ENCODE measurements around the gene MYO1A. TPM values are rescaled to one million over a fixed set of nuclear protein-coding genes. Genes with fewer than 3 reads are reported as not detected.

The MYO1A gene
- total RNA-seq, 1 experiment from 2014 or later: 0.12 TPM

GRCh38 chr12:56993346-56993745 lies 56.6 kb downstream of the MYO1A start:
- H3K9me3 Mint-ChIP-seq (ENCODE audit: unreplicated experiment): no peaks in the 10 kb centered on the region
- POLR2A ChIA-PET: interaction anchor here (0.6 to 1.1 kb wide), 4 partner anchors 17 to 304 kb away, joined by 3 read pairs; no protein-coding TSS in a partner anchor
- H3K36me3 Mint-ChIP-seq (ENCODE audit: insufficient read depth, unreplicated experiment): peaks cover 3% of the 10 kb centered on the region
- no peak for TF ChIP-seq CTCF (IDR thresholded peaks at IDR 0.05; ENCODE audit: unreplicated experiment)
- CTCF ChIA-PET: interaction anchor here (0.6 to 1.4 kb wide), 5 partner anchors 9 to 80 kb away, joined by 3 to 5 read pairs (median 4); no protein-coding TSS in a partner anchor
- no TSS peak for BruUV-seq (replicated peaks)
- no peak for DNase-seq (ENCODE audit: unreplicated experiment)
- no peak overlapping the region for H3K27ac Mint-ChIP-seq (ENCODE audit: low read depth, unreplicated experiment)
- intact Hi-C loops (cut with micrococcal nuclease): no loop called here
- H3K4me1 Mint-ChIP-seq (ENCODE audit: insufficient read depth, unreplicated experiment): no peaks in the 10 kb centered on the region
- H3K27me3 Mint-ChIP-seq (ENCODE audit: insufficient read depth, unreplicated experiment): no peaks in the 10 kb centered on the region
- H3K4me3 Mint-ChIP-seq (ENCODE audit: unreplicated experiment): no peak overlapping the region

GRCh38 chr12:56991319-56992246 lies 58.3 kb downstream of the MYO1A start:
- intact Hi-C loops (cut with micrococcal nuclease): no loop called here

GRCh38 chr12:56990648-56991318 lies 59.1 kb downstream of the MYO1A start:
- no peak overlapping the region for H3K27ac Mint-ChIP-seq (ENCODE audit: low read depth, unreplicated experiment)
- TF ChIP-seq CTCF (IDR thresholded peaks at IDR 0.05; ENCODE audit: unreplicated experiment): no peak
- no peaks in the 10 kb centered on the region for H3K27me3 Mint-ChIP-seq (ENCODE audit: insufficient read depth, unreplicated experiment)
- ChIA-PET CTCF (interaction anchor here (0.6 to 1.4 kb wide), 5 partner anchors 150 to 443 kb away, joined by 3 to 5 read pairs (median 3); no protein-coding TSS in a partner anchor), POLR2A (interaction anchor here (1.5 kb wide), 1 partner anchor 14 kb away, joined by 3 read pairs; no protein-coding TSS in a partner anchor)
- H3K4me1 Mint-ChIP-seq (ENCODE audit: insufficient read depth, unreplicated experiment): peaks cover 17% of the 10 kb centered on the region
- intact Hi-C loops (cut with micrococcal nuclease): no loop called here
- no peak overlapping the region for H3K4me3 Mint-ChIP-seq (ENCODE audit: unreplicated experiment)
- no peaks in the 10 kb centered on the region for H3K9me3 Mint-ChIP-seq (ENCODE audit: unreplicated experiment)
- no peak for DNase-seq (ENCODE audit: unreplicated experiment)
- no peaks in the 10 kb centered on the region for H3K36me3 Mint-ChIP-seq (ENCODE audit: insufficient read depth, unreplicated experiment)
- no TSS peak for BruUV-seq (replicated peaks)

More at GRCh38 chr12:56991319-56992246, 58.3 kb downstream of the MYO1A start:
- Mint-ChIP-seq H3K27ac (ENCODE audit: low read depth, unreplicated experiment) (no peak overlapping the region), H3K4me1 (ENCODE audit: insufficient read depth, unreplicated experiment) (peaks cover 9% of the 10 kb centered on the region), H3K9me3 (ENCODE audit: unreplicated experiment) (no peaks in the 10 kb centered on the region), H3K4me3 (ENCODE audit: unreplicated experiment) (no peak overlapping the region), H3K36me3 (ENCODE audit: insufficient read depth, unreplicated experiment) (no peaks in the 10 kb centered on the region), H3K27me3 (ENCODE audit: insufficient read depth, unreplicated experiment) (no peaks in the 10 kb centered on the region)
- no peak for TF ChIP-seq CTCF (IDR thresholded peaks at IDR 0.05; ENCODE audit: unreplicated experiment)
- ChIA-PET CTCF (interaction anchor here (0.6 to 1.4 kb wide), 7 partner anchors 85 to 444 kb away, joined by 3 to 5 read pairs (median 3); no protein-coding TSS in a partner anchor), POLR2A (interaction anchor here (1.5 kb wide), 1 partner anchor 13 kb away, joined by 3 read pairs; no protein-coding TSS in a partner anchor)
- DNase-seq (ENCODE audit: unreplicated experiment): no peak
- BruUV-seq (replicated peaks): no TSS peak
